LoVo (cell line): Measurements from ENCODE around the gene RUNX2.

ENCODE experiments used
- DNase-seq: peaks from one replicate; pipeline ENCODE4 v3.0.0-alpha.2; 2016; ENCODE audit warnings: low spot score

The RUNX2 gene

DNA sequence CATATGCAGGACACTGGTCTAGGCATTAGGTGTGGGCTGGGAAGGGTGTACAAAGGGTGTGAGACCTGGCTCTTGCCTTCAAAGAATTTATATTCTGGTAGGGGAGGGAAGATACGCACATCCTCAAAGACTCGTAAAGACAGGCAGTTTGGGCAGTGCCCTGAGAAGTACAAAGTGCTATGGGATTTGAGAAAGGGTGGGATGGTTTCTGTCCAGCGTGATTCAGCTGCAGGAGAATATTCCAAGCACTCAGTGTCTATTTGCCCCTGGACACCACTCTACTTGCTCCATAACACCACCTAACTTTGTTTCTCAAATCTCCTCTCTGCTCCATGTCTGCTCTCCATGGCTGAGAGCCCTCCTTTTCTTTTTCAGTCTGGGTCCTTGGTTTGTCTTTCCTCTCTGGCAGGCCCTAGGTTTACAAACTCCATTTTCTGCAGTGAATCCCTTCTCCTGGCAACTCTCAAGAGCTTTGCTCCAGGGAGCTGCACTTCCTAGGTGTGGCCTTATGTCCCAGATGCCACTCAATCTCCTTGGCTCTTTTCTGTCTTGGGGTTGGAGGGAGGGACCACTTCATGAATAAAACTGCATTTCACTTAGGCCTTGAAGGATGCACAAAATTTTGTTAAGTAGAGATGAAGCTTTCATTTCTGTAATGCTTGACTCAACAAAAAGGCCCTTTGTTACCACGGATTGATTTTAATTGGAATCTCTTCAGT lies 377.2 kb downstream of the RUNX2 start:
- DNase-seq, result no peak

DNA sequence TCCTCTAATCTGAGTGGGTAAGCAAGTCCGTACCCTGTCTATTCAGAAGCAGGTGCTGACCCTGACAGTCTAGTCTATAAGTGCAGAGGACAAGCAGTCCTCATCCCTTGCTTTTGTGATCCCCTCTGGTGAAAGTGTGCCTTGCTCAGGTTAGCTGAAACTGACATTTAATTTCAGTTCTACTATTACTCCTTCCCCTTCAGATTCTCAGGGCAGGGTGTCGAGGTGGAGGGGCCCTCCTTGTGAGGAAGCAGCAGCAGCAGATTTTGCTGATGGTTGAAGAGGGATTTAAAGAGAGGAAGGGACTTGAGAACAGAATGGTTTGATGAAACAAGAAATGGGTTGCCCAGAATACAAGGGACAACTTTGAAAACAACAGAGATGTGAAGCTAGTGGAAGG lies 378.2 kb downstream of the RUNX2 start:
- no peak for DNase-seq

GRCh38 chr6:45707176-45707575 lies 379.0 kb downstream of the RUNX2 start:
- DNase-seq, result no peak

DNA sequence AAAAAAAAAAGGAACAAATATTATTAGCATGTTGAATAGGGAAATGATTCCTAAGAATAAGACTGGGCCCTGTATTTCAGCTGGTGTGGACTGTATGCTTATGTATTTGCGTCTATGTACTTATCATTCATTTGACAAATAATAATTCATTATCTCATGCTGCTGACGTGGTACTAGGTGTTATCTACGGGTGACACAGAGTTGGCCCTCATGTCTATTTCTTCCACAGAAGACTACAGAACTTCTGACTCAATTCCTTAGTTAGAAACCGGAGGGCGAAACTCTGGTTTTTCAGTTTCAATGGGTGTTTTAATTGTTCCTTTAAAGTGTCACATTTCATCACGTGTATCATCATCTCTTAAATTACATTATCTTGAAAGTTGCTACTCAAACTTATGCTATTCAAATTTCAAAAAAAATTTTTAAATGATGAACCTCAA lies 381.7 kb downstream of the RUNX2 start:
- DNase-seq, result no peak

GRCh38 chr6:45710304-45710821 lies 382.2 kb downstream of the RUNX2 start:
- no peak for DNase-seq

GRCh38 chr6:45712076-45712475 lies 383.9 kb downstream of the RUNX2 start:
- DNase-seq, result no peak

DNA sequence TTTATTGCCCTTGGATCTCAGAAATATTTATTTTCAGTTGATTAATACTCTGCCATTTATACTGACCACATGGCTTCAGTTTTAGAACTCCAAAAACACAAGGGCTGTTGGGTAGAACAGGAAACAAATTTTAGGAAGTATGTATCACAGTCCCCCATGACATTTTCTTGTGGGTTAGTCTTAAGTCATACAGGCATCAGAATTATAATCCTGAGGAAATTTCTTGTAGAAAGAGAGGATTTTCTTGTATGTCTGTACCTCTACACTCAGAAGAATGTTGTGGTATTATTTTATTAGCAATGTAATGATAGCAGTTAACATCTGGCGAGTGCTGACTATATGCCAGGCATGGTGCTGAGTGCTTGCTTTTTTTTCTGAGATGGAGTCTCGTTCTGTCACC lies 384.7 kb downstream of the RUNX2 start:
- no peak for DNase-seq
